Measurements from ENCODE around the gene GRID1. TPM values are rescaled to one million over a fixed set of nuclear protein-coding genes. Genes with fewer than 3 reads are reported as not detected.

GRID1 gene
- total RNA-seq, 1 experiment from 2014 or later: 0.17 TPM

GRCh38 chr10:86344281-86344680, 22.3 kb downstream of the GRID1 start:
- in situ Hi-C loops (cut with HindIII; ENCODE audit: low sequenced_read_pairs): no loop called here
- DNase-seq (ENCODE audit: low spot score): no peak

- DNase-seq (ENCODE audit: low spot score): no peak
- in situ Hi-C loops (cut with HindIII; ENCODE audit: low sequenced_read_pairs): no loop called here
These were observed 22.8 kb downstream of the GRID1 start for GRCh38 chr10:86343761-86344160.

- in situ Hi-C loops (cut with HindIII; ENCODE audit: low sequenced_read_pairs): no loop called here
- DNase-seq (ENCODE audit: low spot score): peak; percentile 15
These were observed 24.3 kb downstream of the GRID1 start for GRCh38 chr10:86342111-86342863.

- DNase-seq (ENCODE audit: low spot score): no peak
- in situ Hi-C loops (cut with HindIII; ENCODE audit: low sequenced_read_pairs): no loop called here
These were observed 25.2 kb downstream of the GRID1 start for GRCh38 chr10:86341361-86341811.

- in situ Hi-C loops (cut with HindIII; ENCODE audit: low sequenced_read_pairs): no loop called here
- no peak for DNase-seq (ENCODE audit: low spot score)
These were observed 25.7 kb downstream of the GRID1 start for GRCh38 chr10:86340991-86341260.

- no peak for DNase-seq (ENCODE audit: low spot score)
- in situ Hi-C loops (cut with HindIII; ENCODE audit: low sequenced_read_pairs): no loop called here
These were observed 26.2 kb downstream of the GRID1 start for GRCh38 chr10:86340176-86340990.

GRCh38 chr10:86339226-86339865, 27.2 kb downstream of the GRID1 start:
- in situ Hi-C loops (cut with HindIII; ENCODE audit: low sequenced_read_pairs): no loop called here
- DNase-seq (ENCODE audit: low spot score): no peak

- in situ Hi-C loops (cut with HindIII; ENCODE audit: low sequenced_read_pairs): no loop called here
- DNase-seq (ENCODE audit: low spot score): no peak
These were observed 29.4 kb downstream of the GRID1 start for GRCh38 chr10:86337121-86337601.

- in situ Hi-C loops (cut with HindIII; ENCODE audit: low sequenced_read_pairs): no loop called here
- no peak for DNase-seq (ENCODE audit: low spot score)
These were observed 30.3 kb downstream of the GRID1 start for GRCh38 chr10:86336341-86336740.

- in situ Hi-C loops (cut with HindIII; ENCODE audit: low sequenced_read_pairs): no loop called here
- DNase-seq (ENCODE audit: low spot score): no peak
These were observed 30.8 kb downstream of the GRID1 start for GRCh38 chr10:86335831-86336230.

GRCh38 chr10:86335257-86335656, 31.3 kb downstream of the GRID1 start:
- no peak for DNase-seq (ENCODE audit: low spot score)
- in situ Hi-C loops (cut with HindIII; ENCODE audit: low sequenced_read_pairs): no loop called here

- in situ Hi-C loops (cut with HindIII; ENCODE audit: low sequenced_read_pairs): no loop called here
- no peak for DNase-seq (ENCODE audit: low spot score)
These were observed 32.0 kb downstream of the GRID1 start for GRCh38 chr10:86334488-86335085.

GRCh38 chr10:86333826-86334487, 32.6 kb downstream of the GRID1 start:
- in situ Hi-C loops (cut with HindIII; ENCODE audit: low sequenced_read_pairs): no loop called here
- no peak for DNase-seq (ENCODE audit: low spot score)

- no peak for DNase-seq (ENCODE audit: low spot score)
- in situ Hi-C loops (cut with HindIII; ENCODE audit: low sequenced_read_pairs): no loop called here
These were observed 34.7 kb downstream of the GRID1 start for GRCh38 chr10:86331861-86332260.

- in situ Hi-C loops (cut with HindIII; ENCODE audit: low sequenced_read_pairs): no loop called here
- no peak for DNase-seq (ENCODE audit: low spot score)
These were observed 35.5 kb downstream of the GRID1 start for GRCh38 chr10:86330778-86331763.

GRCh38 chr10:86329896-86330680, 36.5 kb downstream of the GRID1 start:
- no peak for DNase-seq (ENCODE audit: low spot score)
- in situ Hi-C loops (cut with HindIII; ENCODE audit: low sequenced_read_pairs): no loop called here

- in situ Hi-C loops (cut with HindIII; ENCODE audit: low sequenced_read_pairs): no loop called here
These were observed 37.4 kb downstream of the GRID1 start for GRCh38 chr10:86329093-86329710.

More at GRCh38 chr10:86329093-86329710, 37.4 kb downstream of the GRID1 start:
- no peak for DNase-seq (ENCODE audit: low spot score)

Data from G401 (cell line).